Measurements from ENCODE around the gene COPS9.

The COPS9 gene

DNA sequence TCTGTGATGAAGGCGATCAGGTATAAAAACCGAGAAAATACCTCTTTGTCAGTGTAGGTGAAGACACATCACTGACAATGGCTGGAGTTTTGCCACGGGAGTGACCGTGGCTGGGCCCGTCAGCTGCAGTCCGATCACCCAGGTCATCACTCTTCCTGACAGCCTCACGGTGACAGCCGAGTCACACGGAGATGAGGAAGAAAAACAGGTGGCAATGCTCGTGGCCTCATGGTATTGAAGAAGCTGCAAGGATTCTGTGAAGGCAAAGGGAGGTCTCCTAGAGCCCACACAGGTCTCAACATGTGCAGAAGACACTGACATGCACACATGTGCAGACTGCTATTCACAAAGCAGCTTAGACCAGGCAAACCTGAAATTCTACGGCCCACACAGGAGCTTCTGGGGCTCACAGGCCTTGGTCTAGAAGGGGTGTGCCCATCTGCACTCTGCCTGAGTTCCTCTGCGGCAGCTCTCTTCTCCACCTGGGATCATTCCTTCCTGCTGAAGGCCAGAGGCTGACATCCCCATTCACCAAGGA lies 7.4 kb downstream of the COPS9 start:
- no peak overlapping the region for H3K27ac Mint-ChIP-seq
- no peak for DNase-seq
- no peak overlapping the region for H3K4me3 Mint-ChIP-seq
- peaks cover 80% of the 10 kb centered on the region for H3K36me3 Mint-ChIP-seq (ENCODE audit: low read depth)
- peaks cover 2% of the 10 kb centered on the region for H3K4me1 Mint-ChIP-seq (ENCODE audit: low read depth)
- H3K9me3 Mint-ChIP-seq = no peaks in the 10 kb centered on the region
- no peaks in the 10 kb centered on the region for H3K27me3 Mint-ChIP-seq

DNA sequence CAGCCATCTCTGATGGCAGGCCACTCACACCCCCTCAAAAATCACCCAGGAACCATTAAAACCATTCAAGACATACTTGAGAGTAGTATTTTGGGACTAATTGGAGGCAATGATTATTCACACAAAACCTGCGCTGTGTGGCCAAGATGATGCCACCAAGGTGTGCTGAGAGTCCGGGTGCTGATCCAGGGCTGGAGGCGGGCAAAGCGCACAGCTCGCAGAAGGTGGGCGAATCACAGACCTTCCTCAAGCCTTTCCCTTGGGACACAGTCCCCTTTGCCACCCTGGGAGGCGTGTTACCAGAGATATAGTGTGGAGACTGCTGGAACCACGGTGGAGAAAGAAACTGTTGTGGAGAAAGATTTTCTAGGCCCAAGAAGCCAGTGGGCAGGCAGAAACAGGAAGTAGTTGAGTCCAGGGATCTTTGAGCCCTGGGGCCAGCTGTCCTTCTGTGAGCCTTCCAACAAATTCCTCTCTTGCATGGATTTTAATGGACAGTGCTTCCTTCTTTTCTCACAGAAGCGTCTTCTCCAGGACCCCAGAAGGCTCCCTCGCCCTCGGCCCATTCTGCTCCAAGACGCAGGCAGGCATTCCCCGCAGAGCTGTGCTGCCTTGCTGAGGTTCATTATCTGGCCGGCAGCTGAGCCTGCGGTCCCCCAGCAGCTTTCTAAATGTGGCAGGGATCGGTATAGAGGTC lies 8.0 kb downstream of the COPS9 start:
- peaks cover 74% of the 10 kb centered on the region for H3K36me3 Mint-ChIP-seq (ENCODE audit: low read depth)
- H3K27me3 Mint-ChIP-seq = peaks cover under 1% of the 10 kb centered on the region
- no peaks in the 10 kb centered on the region for H3K9me3 Mint-ChIP-seq
- peak; percentile 14 for DNase-seq
- H3K4me3 Mint-ChIP-seq = no peak overlapping the region
- no peaks in the 10 kb centered on the region for H3K4me1 Mint-ChIP-seq (ENCODE audit: low read depth)
- H3K27ac Mint-ChIP-seq = no peak overlapping the region

DNA sequence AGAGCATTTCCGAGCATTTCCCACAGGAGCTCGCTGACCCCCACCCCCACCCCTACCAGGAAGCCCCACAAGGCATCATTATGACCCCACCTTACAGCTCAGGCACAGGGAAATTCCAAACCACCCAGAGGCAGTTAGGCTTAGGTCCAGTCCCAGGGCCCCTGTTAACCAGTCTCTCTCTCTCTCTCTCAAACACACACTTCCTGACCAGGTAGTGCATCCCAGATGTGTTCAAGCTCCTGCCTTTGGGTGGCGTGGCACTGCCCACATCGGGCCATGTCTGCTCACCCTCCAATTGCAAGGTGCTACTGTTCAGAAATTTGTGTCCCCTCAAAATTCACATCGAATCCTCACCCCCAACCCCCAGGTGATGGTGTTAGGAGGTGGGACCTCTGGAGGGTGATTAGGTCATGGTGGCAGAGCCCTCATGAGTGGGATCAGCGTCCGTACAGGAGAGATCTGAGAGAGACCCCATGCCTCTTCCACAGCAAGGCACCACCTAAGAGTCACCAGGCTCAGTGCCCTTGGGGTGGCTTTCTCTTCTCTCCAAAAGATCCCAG lies 8.8 kb downstream of the COPS9 start:
- H3K27ac Mint-ChIP-seq = no peak overlapping the region
- H3K4me3 Mint-ChIP-seq = no peak overlapping the region
- no peaks in the 10 kb centered on the region for H3K4me1 Mint-ChIP-seq (ENCODE audit: low read depth)
- peak; percentile 7 for DNase-seq
- peaks cover 6% of the 10 kb centered on the region for H3K27me3 Mint-ChIP-seq
- no peaks in the 10 kb centered on the region for H3K9me3 Mint-ChIP-seq
- peaks cover 66% of the 10 kb centered on the region for H3K36me3 Mint-ChIP-seq (ENCODE audit: low read depth)

DNA sequence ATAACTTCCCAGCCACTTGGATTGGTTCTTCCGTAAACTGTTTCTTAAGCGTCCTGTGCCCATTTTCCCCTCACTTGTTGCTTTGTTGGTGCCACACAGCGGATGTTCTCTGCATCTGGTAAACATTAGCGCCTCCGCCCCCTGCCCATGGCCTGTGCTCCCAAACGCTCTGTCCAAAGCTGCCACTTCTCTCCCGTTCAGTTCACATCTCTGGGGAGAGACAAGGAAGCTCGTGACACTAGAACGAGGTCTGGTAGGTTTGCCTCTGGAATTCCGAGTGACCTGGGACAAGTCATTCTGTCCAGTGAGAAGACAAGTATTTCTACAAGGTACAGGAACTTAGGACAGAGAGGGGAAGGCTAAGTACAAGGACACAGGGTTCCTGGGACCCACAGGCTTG lies 9.4 kb downstream of the COPS9 start:
- Mint-ChIP-seq H3K27ac (no peak overlapping the region), H3K4me1 (ENCODE audit: low read depth) (peaks cover 4% of the 10 kb centered on the region), H3K27me3 (peaks cover 6% of the 10 kb centered on the region), H3K36me3 (ENCODE audit: low read depth) (peaks cover 60% of the 10 kb centered on the region), H3K4me3 (no peak overlapping the region), H3K9me3 (no peaks in the 10 kb centered on the region)
- peak; percentile 16 for DNase-seq

DNA sequence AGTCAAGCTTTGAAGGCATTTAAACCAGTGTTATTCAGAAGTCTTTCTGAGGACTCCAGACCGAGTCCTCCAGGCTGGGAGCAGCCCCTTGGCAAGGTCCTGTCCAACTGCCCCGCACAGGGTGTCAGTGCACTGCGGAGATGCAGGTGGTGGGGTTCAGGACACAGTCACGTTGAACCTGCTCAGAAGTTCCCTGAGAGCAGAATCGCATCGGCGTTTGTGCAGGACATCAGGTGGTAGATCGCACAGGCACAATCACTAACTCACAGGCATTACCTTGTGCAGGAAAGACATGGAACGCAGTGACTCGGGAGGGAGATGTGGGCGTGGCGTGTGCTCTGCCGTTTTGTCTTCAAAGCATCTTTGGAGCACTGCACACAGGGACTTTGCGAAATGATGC lies 10.4 kb downstream of the COPS9 start:
- H3K27me3 Mint-ChIP-seq = peaks cover 11% of the 10 kb centered on the region
- peak; percentile 19 for DNase-seq
- H3K36me3 Mint-ChIP-seq (ENCODE audit: low read depth) = peaks cover 50% of the 10 kb centered on the region
- H3K4me3 Mint-ChIP-seq = no peak overlapping the region
- no peak overlapping the region for H3K27ac Mint-ChIP-seq
- H3K9me3 Mint-ChIP-seq = no peaks in the 10 kb centered on the region
- peaks cover 13% of the 10 kb centered on the region for H3K4me1 Mint-ChIP-seq (ENCODE audit: low read depth)

DNA sequence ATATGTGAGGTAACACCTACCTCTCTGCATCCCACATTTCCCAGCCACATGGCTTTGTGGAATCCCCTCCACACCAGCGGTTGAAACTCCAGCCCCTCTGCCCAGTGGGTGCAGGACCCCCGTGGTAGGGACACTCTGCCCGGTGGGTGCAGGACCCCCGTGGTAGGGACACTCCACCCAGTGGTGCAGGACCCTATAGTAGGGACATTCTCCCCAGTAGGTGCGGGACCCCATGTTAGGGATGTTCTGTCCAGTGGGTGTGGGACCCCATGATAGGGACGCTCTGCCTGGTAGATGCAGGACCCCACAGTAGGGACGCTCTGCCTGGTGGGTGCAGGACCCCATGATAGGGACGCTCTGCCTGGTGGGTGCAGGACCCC lies 11.5 kb downstream of the COPS9 start:
- no peak overlapping the region for H3K27ac Mint-ChIP-seq
- no peak overlapping the region for H3K4me3 Mint-ChIP-seq
- H3K27me3 Mint-ChIP-seq = peaks cover 15% of the 10 kb centered on the region
- H3K9me3 Mint-ChIP-seq = no peaks in the 10 kb centered on the region
- peaks cover 15% of the 10 kb centered on the region for H3K4me1 Mint-ChIP-seq (ENCODE audit: low read depth)
- peaks cover 39% of the 10 kb centered on the region for H3K36me3 Mint-ChIP-seq (ENCODE audit: low read depth)
- DNase-seq = peak; percentile 23

DNA sequence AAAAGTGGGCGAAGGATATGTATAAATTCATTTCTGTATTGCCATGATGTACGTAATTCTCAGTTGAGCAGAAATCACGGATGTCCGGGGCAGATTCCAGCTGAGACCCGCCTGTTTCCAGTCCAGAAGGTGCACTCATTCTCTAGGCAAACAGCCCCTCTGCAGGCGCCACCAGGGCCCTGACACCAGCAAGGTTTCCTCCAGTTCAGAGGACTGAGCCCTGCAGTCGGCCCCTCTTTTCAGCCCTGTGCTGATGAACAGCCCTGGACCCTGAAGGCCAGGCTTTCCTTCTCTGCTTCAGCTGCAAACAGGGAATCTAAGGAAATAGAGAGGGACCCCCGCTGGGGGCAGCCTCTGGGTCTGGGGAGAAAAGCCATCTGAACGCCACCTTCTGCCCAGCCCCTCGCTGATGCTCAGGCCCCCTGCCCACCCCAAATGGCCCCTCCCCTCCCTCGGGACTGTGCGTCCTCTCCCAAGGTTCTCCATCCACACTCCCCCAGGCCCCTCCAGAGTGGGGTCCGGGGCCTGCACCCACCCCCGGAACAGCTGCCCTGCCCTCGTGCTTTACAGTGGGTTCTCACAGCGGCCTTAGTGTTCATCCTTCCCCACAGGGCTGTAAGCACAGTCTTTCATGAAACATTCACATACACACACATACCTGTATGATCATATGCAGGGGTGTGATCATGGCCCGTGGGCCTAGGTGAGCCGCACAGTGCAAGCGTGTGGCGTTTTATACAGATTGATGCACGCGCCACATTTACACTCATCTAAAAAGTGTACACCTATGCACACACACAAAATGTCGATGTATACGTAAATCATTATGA lies 12.1 kb downstream of the COPS9 start:
- no peaks in the 10 kb centered on the region for H3K9me3 Mint-ChIP-seq
- no peak overlapping the region for H3K27ac Mint-ChIP-seq
- H3K36me3 Mint-ChIP-seq (ENCODE audit: low read depth) = peaks cover 33% of the 10 kb centered on the region
- peaks cover 15% of the 10 kb centered on the region for H3K27me3 Mint-ChIP-seq
- H3K4me3 Mint-ChIP-seq = no peak overlapping the region
- H3K4me1 Mint-ChIP-seq (ENCODE audit: low read depth) = peaks cover 15% of the 10 kb centered on the region
- DNase-seq = peak; percentile 15

DNA sequence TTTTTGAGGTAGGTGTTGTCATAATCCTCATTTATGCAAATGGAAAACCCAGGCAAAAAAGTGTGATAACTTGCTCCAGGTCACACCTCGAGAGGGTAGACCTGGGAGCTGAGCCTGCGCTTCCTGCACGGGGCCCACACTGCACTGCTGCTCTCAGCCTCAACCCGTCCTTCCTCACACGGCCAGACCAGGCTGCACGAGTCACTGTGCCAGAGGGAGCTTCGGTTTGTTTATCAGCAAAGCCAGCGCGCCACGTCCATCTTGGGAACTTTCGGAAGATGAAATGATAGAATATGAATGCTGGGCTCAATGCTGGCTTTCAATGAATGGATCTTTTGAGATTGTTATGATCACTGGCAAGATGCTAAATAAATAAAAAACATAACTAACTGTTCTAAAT lies 14.4 kb downstream of the COPS9 start:
- Mint-ChIP-seq H3K27me3 (peaks cover 15% of the 10 kb centered on the region), H3K9me3 (no peaks in the 10 kb centered on the region), H3K4me1 (ENCODE audit: low read depth) (peaks cover 15% of the 10 kb centered on the region), H3K36me3 (ENCODE audit: low read depth) (peaks cover 11% of the 10 kb centered on the region), H3K27ac (no peak overlapping the region), H3K4me3 (no peak overlapping the region)
- DNase-seq = peak; percentile 14

DNA sequence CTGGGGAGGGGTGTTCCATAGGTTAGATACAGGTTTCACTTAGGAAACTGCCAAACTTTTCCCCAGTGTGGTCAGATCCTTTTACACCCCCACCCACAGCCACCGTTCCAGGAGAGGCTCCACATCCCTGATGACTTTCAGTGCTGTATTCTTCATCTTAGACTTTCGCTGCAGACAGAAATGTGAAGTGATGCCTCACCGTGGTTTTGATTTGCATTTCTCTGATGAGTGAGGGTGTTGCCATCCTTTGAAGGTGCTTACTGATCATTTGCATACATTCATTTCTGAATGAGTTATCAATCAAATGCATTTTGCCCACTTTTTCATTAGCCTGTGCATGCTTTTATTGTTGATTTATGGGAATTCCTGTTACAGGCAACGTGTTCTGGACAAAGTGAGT lies 14.9 kb downstream of the COPS9 start:
- peak; percentile 28 for DNase-seq
- H3K9me3 Mint-ChIP-seq = no peaks in the 10 kb centered on the region
- no peak overlapping the region for H3K27ac Mint-ChIP-seq

DNA sequence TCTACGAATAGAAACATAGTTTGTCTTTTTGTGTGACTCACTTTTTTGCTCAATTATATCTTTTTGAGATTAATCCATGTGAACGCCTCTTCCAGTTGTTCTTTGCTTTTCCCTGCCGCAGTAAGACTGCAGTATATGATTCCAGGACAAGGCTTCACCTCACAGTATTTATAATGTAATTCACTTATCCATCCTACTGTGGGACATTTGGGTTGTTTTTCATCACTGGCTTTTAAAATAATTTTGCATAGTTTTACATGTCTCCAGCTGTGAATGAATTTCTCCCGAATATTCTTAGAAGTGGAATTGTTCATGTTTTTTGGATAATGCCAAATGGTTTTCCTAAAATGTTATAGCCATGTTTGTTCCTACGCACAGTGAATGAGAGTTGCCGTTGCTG lies 21.9 kb downstream of the COPS9 start:
- no peaks in the 10 kb centered on the region for H3K4me1 Mint-ChIP-seq (ENCODE audit: low read depth)
- peaks cover 42% of the 10 kb centered on the region for H3K27me3 Mint-ChIP-seq
- H3K9me3 Mint-ChIP-seq = no peaks in the 10 kb centered on the region
- no peak for DNase-seq
- no peak overlapping the region for H3K4me3 Mint-ChIP-seq
- no peak overlapping the region for H3K27ac Mint-ChIP-seq
- no peaks in the 10 kb centered on the region for H3K36me3 Mint-ChIP-seq (ENCODE audit: low read depth)

More for the DNA sequence above, 14.9 kb downstream of the COPS9 start:
- Mint-ChIP-seq H3K36me3 (ENCODE audit: low read depth) (peaks cover 6% of the 10 kb centered on the region), H3K27me3 (peaks cover 16% of the 10 kb centered on the region), H3K4me3 (no peak overlapping the region), H3K4me1 (ENCODE audit: low read depth) (peaks cover 15% of the 10 kb centered on the region)

DNA sequence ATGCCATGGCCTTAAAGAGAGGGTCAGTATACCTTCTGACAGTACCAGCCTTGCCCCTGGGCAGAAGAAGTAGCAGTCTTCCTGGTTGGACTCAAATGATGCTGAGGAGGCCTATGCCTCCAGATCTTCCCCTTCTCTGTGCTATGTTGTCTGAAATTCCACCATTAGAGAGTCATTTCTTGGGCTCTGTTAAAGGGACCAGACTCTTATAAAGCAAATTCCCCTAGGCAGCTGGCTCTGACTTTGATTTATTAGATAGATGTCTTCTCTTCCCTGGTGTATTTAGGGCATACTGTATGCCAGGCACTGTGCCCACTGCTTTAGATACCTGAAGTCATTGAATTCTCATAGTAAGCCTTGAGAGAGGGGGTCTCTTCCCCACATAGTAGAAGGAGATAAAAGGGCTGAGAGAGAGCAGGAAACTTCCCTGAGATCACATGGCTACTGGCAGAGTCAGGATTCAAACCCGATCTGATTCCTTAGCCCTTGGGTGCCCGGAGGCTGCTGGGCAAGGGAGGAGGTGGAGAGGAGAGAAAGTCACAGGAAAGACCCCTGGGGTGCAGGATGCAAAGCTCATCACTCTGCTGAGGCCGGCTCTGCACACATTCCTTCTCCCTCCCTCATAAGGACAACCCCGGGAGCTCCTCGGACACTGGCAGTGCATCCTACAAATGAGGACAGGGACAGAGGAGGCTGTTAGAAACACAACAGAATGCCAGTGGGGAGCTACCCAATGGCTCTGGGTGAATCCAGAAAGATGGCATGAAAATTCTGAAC lies 23.0 kb downstream of the COPS9 start:
- peaks cover 45% of the 10 kb centered on the region for H3K27me3 Mint-ChIP-seq
- DNase-seq = no peak
- H3K36me3 Mint-ChIP-seq (ENCODE audit: low read depth) = no peaks in the 10 kb centered on the region
- H3K4me3 Mint-ChIP-seq = no peak overlapping the region
- no peaks in the 10 kb centered on the region for H3K4me1 Mint-ChIP-seq (ENCODE audit: low read depth)
- H3K27ac Mint-ChIP-seq = no peak overlapping the region
- no peaks in the 10 kb centered on the region for H3K9me3 Mint-ChIP-seq

DNA sequence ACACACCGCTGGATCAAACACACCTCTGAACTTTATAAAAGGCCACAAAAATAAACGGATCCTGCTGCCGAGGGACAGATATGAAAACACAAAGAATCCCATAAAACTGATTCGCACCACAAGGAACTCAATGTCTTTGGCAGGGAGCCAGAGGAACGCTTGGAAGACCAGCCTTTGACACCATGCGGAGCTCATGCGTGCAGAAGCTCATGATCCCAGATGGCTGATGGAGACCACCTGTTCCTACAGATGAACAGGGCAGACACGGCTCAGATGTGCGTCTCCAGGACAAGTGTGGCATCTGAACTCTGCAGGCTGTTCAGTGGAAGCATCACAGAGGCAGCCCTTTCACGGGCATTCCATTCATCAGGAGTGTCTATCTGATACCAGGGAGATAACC lies 24.9 kb downstream of the COPS9 start:
- H3K9me3 Mint-ChIP-seq = no peaks in the 10 kb centered on the region
- no peaks in the 10 kb centered on the region for H3K36me3 Mint-ChIP-seq (ENCODE audit: low read depth)
- DNase-seq = no peak
- no peaks in the 10 kb centered on the region for H3K4me1 Mint-ChIP-seq (ENCODE audit: low read depth)
- H3K27ac Mint-ChIP-seq = no peak overlapping the region
- H3K4me3 Mint-ChIP-seq = no peak overlapping the region
- H3K27me3 Mint-ChIP-seq = peaks cover 54% of the 10 kb centered on the region

DNA sequence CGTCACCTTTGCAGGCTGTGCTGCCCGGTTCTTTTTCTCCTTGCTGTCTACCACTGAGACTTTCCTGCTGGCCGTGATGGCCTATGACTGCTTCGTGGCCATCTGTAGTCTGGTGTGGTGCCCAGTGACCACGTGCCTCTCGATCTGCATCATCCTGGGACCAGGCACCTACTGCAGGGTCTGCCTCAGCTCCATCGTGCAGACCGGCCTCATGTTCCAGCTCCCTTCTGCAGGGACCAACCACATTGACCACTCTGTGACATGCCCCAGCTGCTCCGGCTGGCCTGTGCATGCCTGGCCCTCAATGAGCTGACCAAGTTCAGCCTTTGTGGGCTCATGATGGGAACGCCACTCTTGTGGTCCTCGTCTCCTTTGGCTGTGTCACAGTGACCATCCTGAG lies 26.7 kb downstream of the COPS9 start:
- H3K9me3 Mint-ChIP-seq = no peaks in the 10 kb centered on the region
- no peak overlapping the region for H3K4me3 Mint-ChIP-seq
- no peak for DNase-seq
- H3K4me1 Mint-ChIP-seq (ENCODE audit: low read depth) = no peaks in the 10 kb centered on the region
- H3K36me3 Mint-ChIP-seq (ENCODE audit: low read depth) = no peaks in the 10 kb centered on the region
- H3K27ac Mint-ChIP-seq = no peak overlapping the region
- peaks cover 47% of the 10 kb centered on the region for H3K27me3 Mint-ChIP-seq

DNA sequence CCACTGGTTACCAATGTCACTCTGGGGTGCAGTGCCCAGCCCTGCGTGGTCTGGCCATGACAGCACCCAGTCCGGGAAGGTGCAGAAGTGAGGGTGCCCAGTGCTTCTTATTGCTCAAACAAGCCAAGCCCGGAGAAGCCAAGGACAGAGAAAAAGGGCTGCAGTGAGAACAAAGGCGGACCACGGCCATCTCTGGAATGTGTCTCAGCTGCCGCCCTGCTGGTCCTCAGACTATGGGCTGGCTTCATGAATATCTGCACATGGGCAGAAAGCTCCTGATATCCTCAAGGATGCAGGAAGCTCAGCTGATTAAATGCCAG lies 28.7 kb downstream of the COPS9 start:
- Mint-ChIP-seq H3K4me3 (no peak overlapping the region), H3K27me3 (peaks cover 43% of the 10 kb centered on the region), H3K4me1 (ENCODE audit: low read depth) (no peaks in the 10 kb centered on the region), H3K27ac (no peak overlapping the region), H3K9me3 (no peaks in the 10 kb centered on the region), H3K36me3 (ENCODE audit: low read depth) (no peaks in the 10 kb centered on the region)
- DNase-seq = no peak

All from activated T-cell treated with anti-CD3 and anti-CD28 coated beads, Interleukin-2, amount 50 U/mL, for 24 hours (primary cell).